Thyroid gland (tissue), 4 donors: ENCODE data around the gene ADSS1.

Experiments
- POLR2A ChIP-seq, 2 donors: fragments of 450-650 bp; IDR thresholded peaks; one replicate each; pipeline ENCODE4 v1.6.1; 2017; ENCODE audit warnings: antibody characterized with exemption in 2 of 2, mild to moderate bottlenecking in 2 of 2, moderate library complexity in 1 of 2
- TF ChIP-seq, protein P1 (sequence below), 6 experiments: fragments of 200-600 bp in 3 of 6; fragments of 450-650 bp in 3 of 6; sonication (generic) in 3 of 6; IDR thresholded peaks; one replicate each; pipeline ENCODE4 v1.5.1; 2016 to 2019; ENCODE audit warnings: antibody characterized with exemption in 6 of 6, mild to moderate bottlenecking in 2 of 6, inconsistent platforms in 1 of 6, moderate library complexity in 1 of 6

- TF ChIP-seq, protein P1, sequence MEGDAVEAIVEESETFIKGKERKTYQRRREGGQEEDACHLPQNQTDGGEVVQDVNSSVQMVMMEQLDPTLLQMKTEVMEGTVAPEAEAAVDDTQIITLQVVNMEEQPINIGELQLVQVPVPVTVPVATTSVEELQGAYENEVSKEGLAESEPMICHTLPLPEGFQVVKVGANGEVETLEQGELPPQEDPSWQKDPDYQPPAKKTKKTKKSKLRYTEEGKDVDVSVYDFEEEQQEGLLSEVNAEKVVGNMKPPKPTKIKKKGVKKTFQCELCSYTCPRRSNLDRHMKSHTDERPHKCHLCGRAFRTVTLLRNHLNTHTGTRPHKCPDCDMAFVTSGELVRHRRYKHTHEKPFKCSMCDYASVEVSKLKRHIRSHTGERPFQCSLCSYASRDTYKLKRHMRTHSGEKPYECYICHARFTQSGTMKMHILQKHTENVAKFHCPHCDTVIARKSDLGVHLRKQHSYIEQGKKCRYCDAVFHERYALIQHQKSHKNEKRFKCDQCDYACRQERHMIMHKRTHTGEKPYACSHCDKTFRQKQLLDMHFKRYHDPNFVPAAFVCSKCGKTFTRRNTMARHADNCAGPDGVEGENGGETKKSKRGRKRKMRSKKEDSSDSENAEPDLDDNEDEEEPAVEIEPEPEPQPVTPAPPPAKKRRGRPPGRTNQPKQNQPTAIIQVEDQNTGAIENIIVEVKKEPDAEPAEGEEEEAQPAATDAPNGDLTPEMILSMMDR (IDR thresholded peaks at IDR 0.05): no peak
- TF ChIP-seq POLR2A (IDR thresholded peaks at IDR 0.05): no peak
These were observed 13.8 kb upstream of the ADSS1 start for GRCh38 chr14:104710071-104710735.
